HG03432 (cell line): ENCODE data around the gene CYTH4.

ENCODE experiments used
- ATAC-seq: cut with Tn5 transposase; IDR thresholded peaks from one replicate; pipeline ENCODE4 v1.9.1; 2021; ENCODE audit warnings: mild to moderate bottlenecking, moderate library complexity; ENCODE audit not compliant: unreplicated experiment

Gene CYTH4

GRCh38 chr22:37343863-37344734, 61.8 kb downstream of the CYTH4 start:
- ATAC-seq = no peak

GRCh38 chr22:37344735-37345449, 62.6 kb downstream of the CYTH4 start:
- ATAC-seq = no peak

GRCh38 chr22:37345863-37346504, 63.7 kb downstream of the CYTH4 start:
- ATAC-seq = no peak

- no peak for ATAC-seq
These were observed 64.2 kb downstream of the CYTH4 start for GRCh38 chr22:37346505-37346895.

GRCh38 chr22:37349043-37349814, 66.9 kb downstream of the CYTH4 start:
- ATAC-seq = no peak

- ATAC-seq = no peak
These were observed 68.9 kb downstream of the CYTH4 start for GRCh38 chr22:37351232-37351631.

GRCh38 chr22:37352481-37352880, 70.2 kb downstream of the CYTH4 start:
- no peak for ATAC-seq

- ATAC-seq = no peak
These were observed 71.5 kb downstream of the CYTH4 start for GRCh38 chr22:37353839-37354238.

GRCh38 chr22:37354261-37354660, 72.0 kb downstream of the CYTH4 start:
- no peak for ATAC-seq

GRCh38 chr22:37354670-37355069, 72.4 kb downstream of the CYTH4 start:
- no peak for ATAC-seq

GRCh38 chr22:37355174-37355573, 72.9 kb downstream of the CYTH4 start:
- no peak for ATAC-seq

GRCh38 chr22:37356922-37357321, 74.6 kb downstream of the CYTH4 start:
- no peak for ATAC-seq

- no peak for ATAC-seq
These were observed 75.3 kb downstream of the CYTH4 start for GRCh38 chr22:37357446-37358075.

- no peak for ATAC-seq
These were observed 76.1 kb downstream of the CYTH4 start for GRCh38 chr22:37358386-37358785.

- no peak for ATAC-seq
These were observed 76.6 kb downstream of the CYTH4 start for GRCh38 chr22:37358917-37359316.

- ATAC-seq = no peak
These were observed 80.3 kb downstream of the CYTH4 start for GRCh38 chr22:37362621-37363020.

GRCh38 chr22:37363261-37363992, 81.1 kb downstream of the CYTH4 start:
- ATAC-seq = no peak
